Measurements from ENCODE around the gene MUC6.
"Not testable (repeated sequence)": the region's sequence is repeated elsewhere in the genome, so short reads cannot be mapped to it uniquely, and the experiment has no call there.

MUC6 gene

DNA sequence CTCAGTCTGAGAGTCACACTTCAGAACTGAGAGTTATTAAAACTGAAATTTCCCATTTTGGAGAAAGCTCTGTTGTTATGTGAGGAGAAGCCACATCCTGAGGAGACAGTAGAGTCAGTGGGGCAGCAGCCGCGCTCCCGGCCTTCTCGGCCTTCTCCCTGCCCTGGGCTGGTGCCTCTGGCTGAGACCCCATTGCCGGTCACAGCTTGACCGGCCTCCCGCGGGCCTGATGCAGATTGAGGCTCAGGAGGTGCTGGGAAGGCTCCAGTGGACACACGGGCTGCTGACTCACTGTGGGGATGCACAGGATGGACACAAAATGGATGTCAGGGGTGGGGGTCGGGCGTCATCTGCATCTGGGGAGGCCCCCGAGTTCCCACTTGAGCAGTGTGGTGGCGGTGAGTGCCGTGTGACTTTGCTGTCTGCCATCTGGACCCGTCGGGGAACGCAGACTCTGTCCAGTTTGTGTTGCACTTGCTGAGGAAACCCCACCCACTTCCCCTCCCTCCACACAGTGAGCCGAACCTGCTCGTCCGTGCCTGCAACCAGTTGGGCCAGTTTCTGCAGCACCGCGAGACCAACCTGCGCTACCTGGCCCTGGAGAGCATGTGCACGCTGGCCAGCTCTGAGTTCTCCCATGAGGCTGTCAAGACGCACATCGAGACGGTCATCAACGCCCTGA lies 50.1 kb downstream of the MUC6 start:
- H3K36me3 Mint-ChIP-seq, result peaks cover 91% of the 10 kb centered on the region
- no peak overlapping the region for H3K27ac Mint-ChIP-seq
- H3K9me3 Mint-ChIP-seq, result no peaks in the 10 kb centered on the region
- H3K4me3 Mint-ChIP-seq, result no peak overlapping the region
- ATAC-seq, result no peak
- no peak for DNase-seq (ENCODE audit: low spot score in 2 of 2)
- peaks cover 5% of the 10 kb centered on the region for H3K4me1 Mint-ChIP-seq

DNA sequence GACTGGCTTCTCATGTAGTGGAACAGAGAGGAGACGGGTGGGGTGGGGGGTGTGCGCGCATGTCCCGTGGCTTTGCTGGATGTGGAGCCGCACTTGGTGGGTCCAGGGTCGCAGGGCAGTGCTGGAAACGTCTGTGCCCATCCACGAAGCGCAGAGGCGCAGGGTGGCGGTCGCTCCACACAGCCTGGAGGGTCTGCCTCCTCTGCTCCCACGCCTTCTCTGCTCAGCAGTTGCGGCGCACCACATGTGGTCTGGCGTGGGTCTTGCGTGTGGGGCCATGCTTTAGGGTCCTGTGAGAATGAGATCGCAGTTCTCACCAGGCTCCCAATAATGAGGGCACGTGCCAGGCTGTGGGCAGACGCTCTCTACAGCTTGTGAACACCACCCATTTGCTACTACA lies 50.7 kb downstream of the MUC6 start:
- Mint-ChIP-seq H3K27ac (no peak overlapping the region), H3K9me3 (no peaks in the 10 kb centered on the region), H3K4me1 (peaks cover 3% of the 10 kb centered on the region), H3K4me3 (no peak overlapping the region), H3K36me3 (peaks cover 91% of the 10 kb centered on the region)
- DNase-seq (ENCODE audit: low spot score in 2 of 2), result no peak
- no peak for ATAC-seq

DNA sequence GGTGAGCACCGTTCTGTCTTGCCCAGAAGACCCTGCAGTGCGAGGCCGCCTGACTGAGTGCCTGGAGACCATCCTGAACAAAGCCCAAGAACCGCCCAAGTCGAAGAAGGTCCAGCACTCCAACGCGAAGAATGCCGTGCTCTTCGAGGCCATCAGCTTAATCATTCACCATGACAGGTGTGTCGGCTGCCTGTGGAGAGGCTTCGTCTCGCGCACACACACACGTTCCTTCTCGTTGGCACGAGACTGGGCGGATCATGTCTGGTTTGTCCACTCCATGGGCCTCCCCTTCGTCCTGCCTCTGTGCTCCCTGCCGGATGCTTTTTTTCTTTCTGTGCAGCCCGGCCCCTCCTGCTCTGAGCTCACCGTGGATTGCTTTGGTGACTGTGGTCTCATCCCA lies 51.1 kb downstream of the MUC6 start:
- H3K36me3 Mint-ChIP-seq, result peaks cover 91% of the 10 kb centered on the region

DNA sequence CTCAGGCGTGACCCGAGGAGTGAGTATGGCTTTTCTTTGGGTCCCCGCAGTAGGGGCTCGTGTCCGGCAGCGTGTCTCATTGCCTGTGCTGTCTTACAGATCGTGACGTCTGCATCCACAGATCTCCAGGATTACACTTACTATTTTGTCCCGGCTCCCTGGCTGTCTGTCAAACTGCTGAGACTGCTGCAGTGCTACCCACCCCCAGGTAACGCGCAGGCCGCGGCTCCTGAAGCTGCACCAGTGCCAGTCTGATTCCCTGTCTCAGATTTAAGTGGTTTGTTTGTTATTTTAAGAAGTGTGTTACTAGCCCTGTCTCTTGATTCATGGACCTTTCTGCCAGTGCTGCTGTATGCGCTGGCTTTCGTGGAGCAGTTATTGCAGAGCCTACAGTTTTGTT lies 52.0 kb downstream of the MUC6 start:
- H3K27ac Mint-ChIP-seq, result no peak overlapping the region
- no peak for ATAC-seq

More for the DNA sequence above, 51.1 kb downstream of the MUC6 start:
- Mint-ChIP-seq H3K4me3 (no peak overlapping the region), H3K4me1 (peaks cover 6% of the 10 kb centered on the region), H3K9me3 (no peaks in the 10 kb centered on the region), H3K27ac (no peak overlapping the region)
- no peak for ATAC-seq
- no peak for DNase-seq (ENCODE audit: low spot score in 2 of 2)

DNA sequence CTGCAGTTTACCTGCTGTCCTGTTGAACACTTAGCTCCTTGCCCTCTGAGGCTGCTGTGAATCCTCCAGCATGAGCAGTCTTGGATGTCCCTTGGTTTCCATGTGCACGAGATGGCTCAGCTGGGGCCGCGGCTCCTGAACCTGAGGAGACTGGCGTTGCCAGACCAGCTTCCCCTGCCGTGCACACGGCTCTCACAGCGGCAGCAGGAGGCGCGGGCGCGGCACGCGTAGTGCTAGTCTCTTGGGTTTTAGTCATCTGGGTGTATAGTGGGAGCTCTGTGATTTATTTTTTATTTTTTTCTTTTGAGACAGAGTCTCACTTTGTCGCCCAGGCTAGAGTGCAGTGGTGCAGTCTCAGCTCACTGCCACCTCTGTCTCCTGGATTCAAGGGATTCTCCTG lies 54.8 kb downstream of the MUC6 start:
- Mint-ChIP-seq H3K27ac (no peak overlapping the region), H3K4me3 (no peak overlapping the region), H3K9me3 (no peaks in the 10 kb centered on the region), H3K36me3 (peaks cover 80% of the 10 kb centered on the region), H3K4me1 (peaks cover 14% of the 10 kb centered on the region)
- DNase-seq (ENCODE audit: low spot score in 2 of 2) (no peak), ATAC-seq (no peak)

More for the DNA sequence above, 52.0 kb downstream of the MUC6 start:
- Mint-ChIP-seq H3K36me3 (peaks cover 87% of the 10 kb centered on the region), H3K9me3 (no peaks in the 10 kb centered on the region), H3K4me1 (peaks cover 6% of the 10 kb centered on the region), H3K4me3 (no peak overlapping the region)
- DNase-seq (ENCODE audit: low spot score in 2 of 2), result no peak

DNA sequence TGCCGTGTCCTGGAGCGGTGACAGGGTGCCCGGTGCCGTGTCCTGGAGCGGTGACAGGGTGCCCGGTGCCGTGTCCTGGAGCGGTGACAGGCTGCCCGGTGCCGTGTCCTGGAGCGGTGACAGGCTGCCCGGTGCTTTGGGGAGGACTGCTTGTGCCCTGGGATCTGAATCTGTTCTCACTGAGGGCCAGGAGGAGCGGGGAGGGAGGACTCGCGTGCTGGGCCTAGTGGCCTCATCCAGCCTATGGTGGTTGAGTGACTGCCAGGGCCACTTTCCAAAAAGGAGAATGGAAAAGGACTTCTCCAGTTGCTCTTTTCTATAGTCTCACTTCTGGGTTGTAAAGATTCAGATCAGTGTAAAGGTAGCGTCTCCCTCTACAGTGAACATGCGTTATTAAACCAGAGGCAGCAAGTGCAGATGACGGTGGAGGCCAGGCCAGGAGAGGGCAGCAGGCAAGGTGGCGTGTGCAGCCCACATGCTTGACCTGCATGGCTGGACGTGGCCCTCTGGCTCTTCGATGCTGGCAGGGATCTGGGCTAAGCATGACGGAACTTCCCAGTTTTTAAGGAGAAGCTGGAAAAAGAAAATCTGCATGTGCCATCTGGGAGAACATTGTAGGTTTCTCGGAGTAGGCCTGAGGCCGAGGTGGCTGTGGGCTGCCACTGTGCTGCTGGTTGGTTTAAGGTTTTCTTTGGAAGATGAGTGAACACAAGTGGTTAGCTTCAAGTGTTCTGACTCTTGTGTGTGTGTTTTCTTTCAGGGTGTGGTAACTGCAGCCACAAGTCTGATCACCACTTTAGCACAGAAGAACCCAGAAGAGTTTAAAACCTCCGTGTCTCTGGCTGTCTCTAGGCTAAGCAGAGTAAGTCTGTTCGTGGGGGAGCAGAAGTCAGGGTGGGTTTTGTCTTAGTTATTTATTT lies 55.8 kb downstream of the MUC6 start:
- H3K4me3 Mint-ChIP-seq, result no peak overlapping the region
- no peak for DNase-seq (ENCODE audit: low spot score in 2 of 2)
- peak overlapping the region; percentile 68 for H3K27ac Mint-ChIP-seq
- H3K9me3 Mint-ChIP-seq, result no peaks in the 10 kb centered on the region
- H3K36me3 Mint-ChIP-seq, result peaks cover 70% of the 10 kb centered on the region
- H3K4me1 Mint-ChIP-seq, result peaks cover 24% of the 10 kb centered on the region
- no peak for ATAC-seq

DNA sequence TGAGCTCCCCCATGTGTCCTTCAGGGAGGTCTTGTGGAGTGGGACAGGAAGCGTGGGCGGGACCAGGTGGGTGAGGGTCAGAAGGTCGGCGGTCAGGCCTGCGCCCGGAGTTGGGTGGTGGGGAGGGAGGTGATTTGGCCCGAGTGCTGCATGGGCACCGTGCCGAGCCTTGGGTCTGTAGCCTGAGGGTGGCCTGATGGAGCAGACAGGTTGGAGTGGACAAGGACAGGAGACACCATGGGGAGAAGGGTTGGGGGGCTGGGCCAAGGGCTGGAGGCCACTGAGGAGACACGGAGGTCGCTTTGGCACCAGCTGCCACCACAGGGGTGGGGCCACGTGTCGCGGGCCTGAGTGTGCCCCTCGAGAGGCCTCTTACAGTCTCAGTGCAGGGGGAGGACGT lies 57.7 kb downstream of the MUC6 start:
- H3K4me3 Mint-ChIP-seq, result no peak overlapping the region

DNA sequence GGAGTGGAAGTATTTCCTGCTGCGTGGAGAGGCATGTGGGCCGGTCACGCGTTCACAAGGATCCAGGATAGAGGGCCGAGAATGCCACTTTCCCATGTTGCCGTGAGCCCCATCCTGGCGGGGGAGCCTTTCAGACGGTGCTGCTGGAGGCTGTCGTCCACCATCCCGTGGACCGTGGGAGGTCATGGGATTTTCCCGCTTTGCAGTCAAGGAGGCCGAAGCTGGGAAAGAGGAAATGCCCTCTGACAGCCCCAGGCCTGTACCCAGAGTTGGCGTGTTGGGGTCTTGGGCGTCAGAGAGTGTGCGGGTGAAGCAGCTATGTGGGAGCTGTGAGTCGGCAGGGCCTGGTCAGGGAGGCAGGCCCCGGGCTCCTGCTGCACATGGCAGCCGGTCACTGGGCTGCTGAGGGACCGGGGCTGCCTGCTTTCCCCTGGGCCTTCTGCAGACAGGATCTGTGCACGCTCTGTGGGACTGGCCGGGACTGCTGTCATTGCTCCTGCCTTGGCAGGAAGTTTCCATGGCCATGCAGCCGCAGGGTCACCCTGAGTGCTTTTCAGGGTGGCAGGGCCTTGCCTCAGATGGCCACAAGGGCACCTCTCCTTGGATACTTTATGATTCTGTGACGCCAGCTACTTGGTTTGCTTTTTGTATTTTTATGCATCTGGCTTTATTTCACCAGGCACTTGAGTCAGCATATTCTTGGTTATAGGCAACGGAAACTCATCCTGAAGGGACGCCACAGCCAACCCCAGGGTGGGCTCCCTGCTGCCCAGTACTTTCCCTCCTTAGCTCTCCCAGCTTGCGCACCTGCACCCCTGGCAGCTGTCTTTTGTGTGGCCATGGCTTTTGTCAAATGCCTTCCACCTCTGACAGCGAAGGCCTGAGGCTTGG lies 58.4 kb downstream of the MUC6 start:
- peak overlapping the region; percentile 20 for H3K27ac Mint-ChIP-seq
- no peak for DNase-seq (ENCODE audit: low spot score in 2 of 2)
- H3K9me3 Mint-ChIP-seq, result no peaks in the 10 kb centered on the region
- no peak for ATAC-seq
- H3K36me3 Mint-ChIP-seq, result peaks cover 56% of the 10 kb centered on the region
- no peak overlapping the region for H3K4me3 Mint-ChIP-seq
- H3K4me1 Mint-ChIP-seq, result peaks cover 42% of the 10 kb centered on the region

More for the DNA sequence above, 57.7 kb downstream of the MUC6 start:
- peaks cover 63% of the 10 kb centered on the region for H3K36me3 Mint-ChIP-seq
- H3K27ac Mint-ChIP-seq, result peak overlapping the region; percentile 20
- DNase-seq (ENCODE audit: low spot score in 2 of 2), result no peak
- no peaks in the 10 kb centered on the region for H3K9me3 Mint-ChIP-seq
- ATAC-seq, result no peak
- H3K4me1 Mint-ChIP-seq, result peaks cover 35% of the 10 kb centered on the region

DNA sequence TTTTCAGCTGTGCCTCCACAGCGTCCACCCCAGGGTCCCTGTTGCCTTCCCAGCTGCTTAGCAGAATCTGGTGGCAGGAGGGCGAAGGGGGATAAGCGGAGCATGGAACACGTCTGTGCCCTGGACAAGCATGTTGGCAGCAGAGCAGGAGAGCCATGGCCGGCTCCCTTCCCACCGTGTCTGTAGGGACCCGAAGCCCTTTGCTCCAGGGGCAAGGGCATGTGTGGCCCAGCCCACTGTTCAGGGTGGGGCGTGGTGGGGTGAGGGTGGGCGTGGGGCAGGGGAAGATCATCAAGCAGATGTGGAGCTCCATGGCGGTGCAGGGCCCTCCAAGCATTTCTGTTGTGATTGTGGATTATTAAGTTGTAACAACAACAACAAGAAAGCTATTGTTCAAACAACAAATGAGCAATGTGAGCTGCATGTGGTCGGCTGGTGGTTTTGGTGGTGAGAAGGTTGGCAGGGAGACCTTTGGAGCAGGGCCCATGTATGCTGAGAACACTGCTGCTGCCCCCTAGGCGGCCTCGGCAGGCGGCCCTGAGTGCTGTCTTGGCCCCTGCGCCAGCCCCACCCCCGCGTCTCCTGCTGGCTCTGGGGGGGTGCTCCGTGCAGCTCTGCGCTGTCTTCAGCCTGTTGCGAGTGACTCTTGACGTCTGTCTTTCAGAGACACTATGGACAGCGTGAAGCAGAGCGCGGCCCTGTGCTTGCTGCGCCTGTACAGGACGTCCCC lies 59.9 kb downstream of the MUC6 start:
- ATAC-seq (peak; percentile 42), DNase-seq (ENCODE audit: low spot score in 2 of 2) (no peak)
- Mint-ChIP-seq H3K27ac (peak overlapping the region; percentile 84), H3K9me3 (no peaks in the 10 kb centered on the region), H3K4me1 (peaks cover 43% of the 10 kb centered on the region), H3K4me3 (no peak overlapping the region), H3K36me3 (peaks cover 53% of the 10 kb centered on the region)

DNA sequence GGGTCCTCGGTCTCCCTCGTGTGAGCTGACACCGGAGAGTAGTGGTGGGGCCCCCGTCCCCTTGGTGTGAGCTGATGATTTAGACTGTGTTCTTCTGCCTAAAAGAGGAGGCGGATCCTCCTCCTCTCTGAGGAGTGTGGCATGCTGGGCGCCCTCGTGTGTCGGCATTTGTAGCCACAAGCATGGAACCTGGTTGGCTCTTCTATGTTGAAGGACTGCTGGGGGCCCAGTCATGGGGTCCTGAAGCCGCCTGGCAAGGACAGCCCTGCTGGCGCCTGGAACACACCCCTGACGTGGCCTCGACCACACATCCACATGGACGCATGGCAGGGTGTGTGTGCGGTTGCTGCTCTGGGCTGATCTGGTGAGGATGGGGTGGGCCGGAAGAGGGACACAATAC lies 60.7 kb downstream of the MUC6 start:
- Mint-ChIP-seq H3K27ac (peak overlapping the region; percentile 84), H3K9me3 (no peaks in the 10 kb centered on the region), H3K4me3 (no peak overlapping the region), H3K4me1 (peaks cover 46% of the 10 kb centered on the region), H3K36me3 (peaks cover 52% of the 10 kb centered on the region)
- ATAC-seq (no peak), DNase-seq (ENCODE audit: low spot score in 2 of 2) (no peak)

DNA sequence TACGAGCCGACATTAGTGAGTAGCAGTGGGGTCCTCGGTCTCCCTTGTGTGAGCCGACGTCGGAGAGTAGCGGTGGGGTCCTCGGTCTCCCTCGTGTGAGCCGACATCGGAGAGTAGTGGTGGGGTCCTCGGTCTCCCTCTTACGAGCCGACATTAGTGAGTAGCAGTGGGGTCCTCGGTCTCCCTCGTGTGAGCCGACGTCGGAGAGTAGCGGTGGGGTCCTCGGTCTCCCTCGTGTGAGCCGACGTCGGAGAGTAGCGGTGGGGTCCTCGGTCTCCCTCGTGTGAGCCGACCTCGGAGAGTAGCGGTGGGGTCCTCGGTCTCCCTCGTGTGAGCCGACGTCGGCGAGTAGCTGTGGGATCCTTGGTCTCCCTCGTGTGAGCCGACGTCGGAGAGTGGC lies 61.1 kb downstream of the MUC6 start:
- peaks cover 48% of the 10 kb centered on the region for H3K4me1 Mint-ChIP-seq
- H3K9me3 Mint-ChIP-seq; ATAC-seq; H3K4me3 Mint-ChIP-seq; DNase-seq (ENCODE audit: low spot score in 2 of 2): not testable (repeated sequence)
- H3K36me3 Mint-ChIP-seq, result peaks cover 54% of the 10 kb centered on the region
- peak overlapping the region; percentile 84 for H3K27ac Mint-ChIP-seq

DNA sequence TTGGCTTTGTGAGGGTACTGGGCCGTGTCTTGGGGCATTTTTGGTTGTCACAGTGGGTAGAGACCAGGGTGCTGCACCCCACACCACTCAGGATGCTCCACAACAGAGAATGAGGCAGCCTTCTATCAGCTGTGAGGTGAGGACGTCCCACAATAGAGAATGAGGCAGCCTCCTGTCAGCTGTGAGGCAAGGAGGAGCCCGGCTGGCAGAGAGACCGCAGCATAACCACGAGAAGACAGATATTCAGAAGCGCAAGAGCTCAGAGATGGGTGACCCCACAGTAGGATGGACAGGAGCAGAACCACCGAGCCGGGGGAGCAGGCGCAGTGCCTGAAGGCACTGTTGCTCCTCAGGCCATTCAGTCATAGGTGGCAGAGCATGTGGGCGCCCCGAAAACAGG lies 63.3 kb downstream of the MUC6 start:
- H3K9me3 Mint-ChIP-seq, result no peaks in the 10 kb centered on the region
- H3K27ac Mint-ChIP-seq, result peak overlapping the region; percentile 64
- DNase-seq (ENCODE audit: low spot score in 2 of 2), result no peak
- peaks cover 57% of the 10 kb centered on the region for H3K4me1 Mint-ChIP-seq
- H3K4me3 Mint-ChIP-seq, result no peak overlapping the region
- ATAC-seq, result no peak
- peaks cover 50% of the 10 kb centered on the region for H3K36me3 Mint-ChIP-seq

DNA sequence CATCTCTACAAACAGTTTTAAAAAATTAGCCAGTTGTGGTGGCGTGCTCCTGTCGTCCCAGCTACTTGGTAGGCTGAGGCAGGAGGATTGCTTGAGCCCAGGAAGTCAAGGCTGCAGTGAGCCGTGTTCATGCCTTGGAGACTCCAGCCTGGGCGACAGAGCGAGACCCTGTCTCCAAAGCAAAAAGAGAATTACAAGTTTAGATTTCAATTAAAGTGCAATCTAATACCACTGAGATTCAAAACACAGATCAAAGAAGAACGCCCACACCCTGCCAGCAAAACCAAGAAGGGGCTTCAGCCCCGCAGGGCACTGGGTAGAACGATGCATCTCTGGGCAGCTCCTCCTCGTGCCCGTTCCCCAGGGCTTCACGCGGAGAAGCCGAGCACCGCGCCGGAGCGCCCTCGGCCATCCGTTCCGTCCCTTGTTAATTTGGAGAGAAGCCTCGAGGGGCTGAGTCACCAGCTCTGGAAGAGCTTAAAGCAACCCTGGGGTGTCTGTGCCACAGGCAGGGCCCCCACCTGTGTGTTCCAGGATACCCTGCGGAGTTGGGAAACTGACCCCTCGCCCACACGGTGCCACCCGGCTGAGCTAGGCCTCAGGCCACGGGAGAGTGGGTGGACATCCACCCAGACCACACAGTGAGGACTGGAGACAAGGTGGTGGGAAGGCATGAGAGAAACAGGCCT lies 63.9 kb downstream of the MUC6 start:
- peaks cover 44% of the 10 kb centered on the region for H3K36me3 Mint-ChIP-seq
- H3K27ac Mint-ChIP-seq, result peak overlapping the region; percentile 64

DNA sequence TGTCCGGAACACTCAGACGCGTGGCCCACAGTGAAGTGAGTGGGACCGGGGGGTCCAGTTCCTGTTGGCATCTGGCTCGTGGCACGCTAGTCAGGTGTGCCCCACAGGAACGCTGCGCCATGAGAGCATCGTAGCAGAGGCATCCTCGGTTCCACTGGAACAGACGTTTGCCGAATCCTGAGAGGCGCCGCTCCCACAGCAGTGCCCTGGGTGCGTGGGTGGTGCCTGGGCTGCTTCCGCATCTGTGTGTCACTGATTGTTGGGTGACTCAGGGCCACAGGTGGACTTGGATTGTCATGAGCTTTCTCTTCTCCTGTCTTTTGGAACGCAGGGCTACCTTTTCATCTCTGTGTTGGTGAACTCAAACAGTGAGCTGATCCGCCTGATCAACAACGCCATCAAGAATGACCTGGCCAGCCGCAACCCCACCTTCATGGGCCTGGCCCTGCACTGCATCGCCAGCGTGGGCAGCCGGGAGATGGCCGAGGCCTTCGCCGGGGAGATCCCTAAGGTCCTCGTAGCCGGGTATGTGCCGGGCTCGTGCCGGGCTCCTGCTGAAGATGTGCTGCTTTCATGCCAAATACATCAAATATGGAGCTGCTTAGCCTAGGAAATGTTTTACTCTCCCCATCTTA lies 64.7 kb downstream of the MUC6 start:
- ATAC-seq, result no peak
- H3K4me3 Mint-ChIP-seq, result no peak overlapping the region
- H3K36me3 Mint-ChIP-seq, result peaks cover 42% of the 10 kb centered on the region
- no peak for DNase-seq (ENCODE audit: low spot score in 2 of 2)
- H3K9me3 Mint-ChIP-seq, result no peaks in the 10 kb centered on the region
- H3K4me1 Mint-ChIP-seq, result peaks cover 50% of the 10 kb centered on the region
- peak overlapping the region; percentile 32 for H3K27ac Mint-ChIP-seq

More for the DNA sequence above, 63.9 kb downstream of the MUC6 start:
- Mint-ChIP-seq H3K4me3 (no peak overlapping the region), H3K4me1 (peaks cover 57% of the 10 kb centered on the region), H3K9me3 (no peaks in the 10 kb centered on the region)
- DNase-seq (ENCODE audit: low spot score in 2 of 2) (no peak), ATAC-seq (no peak)

Measured in stimulated activated effector memory CD8-positive, alpha-beta T cell treated with anti-CD3 and anti-CD28 coated beads, Interleukin-12 subunit alpha, Interleukin-12 subunit beta, amount 100 ng/mL, for 72 hours (primary cell).